Measurements from ENCODE around the gene SYNRG.

DNA sequence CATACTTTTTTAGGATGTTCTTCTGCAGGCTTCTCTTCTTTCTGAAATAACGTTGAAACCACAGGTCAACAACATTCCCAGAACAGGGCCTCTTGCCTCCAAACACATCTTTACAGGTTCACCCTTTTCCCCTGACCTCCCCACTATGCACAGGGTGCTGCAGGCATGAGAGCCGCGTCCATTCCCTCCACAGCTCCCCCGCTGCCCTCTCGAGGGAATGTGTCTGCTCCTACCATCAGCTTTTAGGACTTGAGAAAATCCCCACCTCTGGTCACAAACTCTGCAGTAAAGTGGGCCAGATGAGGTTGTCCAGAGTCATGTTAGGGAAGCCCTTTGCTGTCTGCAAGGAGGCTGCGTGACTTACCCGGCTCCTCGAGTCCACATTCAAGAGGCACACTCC, 89.0 kb downstream of the SYNRG start:
- TF ChIP-seq POLR2A (IDR thresholded peaks at IDR 0.05; ENCODE audit: low read depth, low read length), result no peak
- no peak for TF ChIP-seq TAF1 (IDR thresholded peaks at IDR 0.05; ENCODE audit: borderline replicate concordance, low read depth, low read length)
- no peak for TF ChIP-seq POLR2AphosphoS5 (IDR thresholded peaks at IDR 0.05; ENCODE audit: low read depth, low read length)
